HepG2 (cell line): ENCODE measurements around the gene PCDHB7. TPM values are rescaled to one million over a fixed set of nuclear protein-coding genes. Genes with fewer than 3 reads are reported as not detected.
"Not testable (repeated sequence)": the region's sequence is repeated elsewhere in the genome, so short reads cannot be mapped to it uniquely, and the experiment has no call there.

Experiments
- ATAC-seq: fragments of 200-7000 bp; cut with Tn5 transposase; 3 replicates; pipeline ENCODE4 v1.9.1; 2020; ENCODE audit warnings: mild to moderate bottlenecking, moderate library complexity
- BruUV-seq: library from RNA; stranded (reverse); fragments of 400-500 nt; replicated peaks from 2 replicates; lab custom pipeline; 2021; lab: Mats Ljungman, UMichigan
- CTCF ChIA-PET: fragments of 300-600 bp; formaldehyde crosslinking; extraction: SDS; loops from one replicate; lab custom pipeline; 2021; ENCODE audit warnings: low total read pairs, inconsistent platforms, low intra/inter-chr PET ratio; lab: Yijun Ruan, JAX
- POLR2A ChIA-PET: fragments of 350-600 bp; sonication (Branson Sonifier 250); formaldehyde crosslinking; loops from one replicate; lab custom pipeline; 2020; ENCODE audit warnings: antibody characterized with exemption, inconsistent platforms; lab: Yijun Ruan, JAX
- DNase-seq: peaks from one replicate; pipeline ENCODE4 v3.0.0-alpha.2; 2015; ENCODE audit warnings: low spot score
- FAIRE-seq: peaks from 3 replicates; lab custom pipeline; 2011; peaks lifted over from hg19 to GRCh38; lab: Jason Lieb, UNC
- H2AFZ ChIP-seq: one replicate; pipeline ENCODE4 v1.6.1; 2011; ENCODE audit warnings: low read length, inconsistent platforms
- H3K27ac ChIP-seq: fragments of 300-600 bp; 3 replicates; pipeline ENCODE4 v1.8.0; 2011; ENCODE audit warnings: mixed run types, mild to moderate bottlenecking, mixed read lengths, low read length, inconsistent platforms; ENCODE audit not compliant: insufficient read depth; ENCODE audit errors: extremely low read length
- H3K27me3 ChIP-seq, 2 experiments: fragments of 200-600 bp in 1 of 2; 2 replicates in 1 of 2; 3 replicates in 1 of 2; pipeline versions ENCODE4 v1.6.0 to v1.8.0; 2011; ENCODE audit warnings: low read length in 2 of 2, mild to moderate bottlenecking in 2 of 2, moderate library complexity in 2 of 2, inconsistent platforms in 1 of 2; ENCODE audit not compliant: insufficient read depth in 2 of 2, control insufficient read depth in 1 of 2
- H3K36me3 ChIP-seq, 2 experiments: fragments of 200-600 bp in 1 of 2; replicated peaks in 1 of 2; 2 replicates in 1 of 2; 3 replicates in 1 of 2; pipeline versions ENCODE4 v1.5.1 to v1.8.0; 2011; ENCODE audit warnings: low read length in 2 of 2, inconsistent platforms in 1 of 2; ENCODE audit not compliant: insufficient read depth in 2 of 2, control insufficient read depth in 1 of 2
- H3K4me1 ChIP-seq: 2 replicates; pipeline ENCODE4 v1.5.1; 2012; ENCODE audit warnings: low read length, inconsistent platforms; ENCODE audit not compliant: insufficient read depth
- H3K4me2 ChIP-seq: 2 replicates; pipeline ENCODE4 v1.6.0; 2011; ENCODE audit warnings: low read depth, low read length, inconsistent platforms
- H3K4me3 ChIP-seq, 3 experiments: fragments of 200-600 bp in 1 of 3; sonication (generic), shearing (Covaris generic) in 1 of 3; replicated peaks in 1 of 3; 2 replicates each; pipeline ENCODE4 v1.5.1; 2011 to 2016; ENCODE audit warnings: low read length in 3 of 3, inconsistent platforms in 2 of 3, low read depth in 2 of 3, mild to moderate bottlenecking in 2 of 3, control low read depth in 1 of 3, mixed read lengths in 1 of 3; ENCODE audit not compliant: insufficient read depth in 1 of 3
- H3K79me2 ChIP-seq: one replicate; pipeline ENCODE4 v1.6.1; 2011; ENCODE audit warnings: low read length, inconsistent platforms; ENCODE audit not compliant: insufficient read depth
- H3K9ac ChIP-seq: 2 replicates; pipeline ENCODE4 v1.6.0; 2011; ENCODE audit warnings: mild to moderate bottlenecking, low read depth, low read length, inconsistent platforms; ENCODE audit not compliant: insufficient read depth
- H3K9me3 ChIP-seq: 2 replicates; pipeline ENCODE4 v1.5.1; 2012; ENCODE audit warnings: mild to moderate bottlenecking, low read length
- H4K20me1 ChIP-seq: 2 replicates; pipeline ENCODE4 v1.6.0; 2011; ENCODE audit warnings: inconsistent platforms, mild to moderate bottlenecking, low read length, moderate library complexity; ENCODE audit not compliant: insufficient read depth
- RAD21 ChIP-seq: fragments of 450-650 bp; formaldehyde crosslinking; IDR thresholded peaks from 2 replicates; pipeline ENCODE4 v1.5.0; 2020; ENCODE audit warnings: mild to moderate bottlenecking
- SMC3 ChIP-seq: IDR thresholded peaks from 2 replicates; pipeline ENCODE4 v1.6.1; 2011; ENCODE audit warnings: low read length, improper control_type of control experiment
- STAG1 ChIP-seq: sonication (generic); formaldehyde crosslinking; IDR thresholded peaks from 2 replicates; pipeline ENCODE4 v1.4.0; 2020; ENCODE audit warnings: missing genetic modification reagents
- ZNF263 ChIP-seq: sonication (generic); formaldehyde crosslinking; IDR thresholded peaks from 2 replicates; pipeline ENCODE4 v1.4.0; 2020; ENCODE audit warnings: missing genetic modification reagents
- WGBS: methylation state at CpG from one replicate; pipeline ENCODE4 v1.1.6; 2017; ENCODE audit warnings: low lambda C conversion rate; 5-methylcytosine and 5-hydroxymethylcytosine counted together
- in situ Hi-C: cut with HindIII; loops from 2 replicates; pipeline ENCODE4 v1.10.0; 2017; ENCODE audit warnings: low pct_unique_long_range_greater_than_20kb; ENCODE audit not compliant: extremely low pct_ligation_motif_present
- intact Hi-C: fragments of 100-400 bp; cut with micrococcal nuclease; formaldehyde crosslinking; loops from one replicate; pipeline ENCODE4 v1.10.0; 2022; ENCODE audit not compliant: unreplicated experiment
- polyA plus RNA-seq, 8 experiments: library from polyadenylated mRNA; depleted of rRNA in 3 of 8; stranded (reverse) in 7 of 8; unstranded in 1 of 8; fragments of >200 nt; fragmentation: Illumina TruSeq in 4 of 8; extraction: Trizol in 4 of 8; gene quantifications; 2 replicates each; pipeline versions ENCODE4 v1.2.1 to v1.2.3, GENCODE V29; 2011 to 2016; ENCODE audit warnings: low read depth in 4 of 8, missing spikeins in 1 of 8, mixed read lengths in 1 of 8; ENCODE audit not compliant: insufficient read depth in 1 of 8
- total RNA-seq, 5 experiments: library from RNA; depleted of rRNA; stranded (reverse); fragments of >200 nt; fragmentation: Illumina TruSeq; extraction: Trizol; gene quantifications; 2 replicates each; pipeline ENCODE4 v1.2.3, GENCODE V29; 2016; ENCODE audit warnings: low read depth in 1 of 5
- TF ChIP-seq, protein P1 (sequence below): sonication (generic); formaldehyde crosslinking; IDR thresholded peaks from 2 replicates; pipeline ENCODE4 v1.5.0; 2020; ENCODE audit warnings: mild to moderate bottlenecking, missing genetic modification reagents, moderate library complexity
- TF ChIP-seq, protein P2 (sequence below), 2 experiments: sonication (generic) in 1 of 2; formaldehyde crosslinking in 1 of 2; IDR thresholded peaks; 2 replicates each; pipeline versions ENCODE4 v1.4.0 to v1.6.1; 2018 to 2020; ENCODE audit warnings: missing genetic modification reagents in 2 of 2, borderline replicate concordance in 1 of 2, low read depth in 1 of 2, mild to moderate bottlenecking in 1 of 2, missing biosample characterization in 1 of 2

PCDHB7 gene
- total and polyA plus RNA-seq, 2 of the 13 experiments (the other 11 are each of a cell fraction or from before 2014, with no cell fraction given), result 0.02 to 0.03 TPM

DNA sequence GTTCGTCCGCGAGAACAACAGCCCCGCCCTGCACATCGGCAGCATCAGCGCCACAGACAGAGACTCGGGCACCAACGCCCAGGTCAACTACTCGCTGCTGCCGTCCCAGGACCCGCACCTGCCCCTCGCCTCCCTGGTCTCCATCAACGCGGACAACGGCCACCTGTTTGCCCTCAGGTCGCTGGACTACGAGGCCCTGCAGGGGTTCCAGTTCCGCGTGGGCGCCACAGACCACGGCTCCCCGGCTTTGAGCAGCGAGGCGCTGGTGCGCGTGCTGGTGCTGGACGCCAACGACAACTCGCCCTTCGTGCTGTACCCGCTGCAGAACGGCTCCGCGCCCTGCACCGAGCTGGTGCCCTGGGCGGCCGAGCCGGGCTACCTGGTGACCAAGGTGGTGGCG lies 37.8 kb downstream of the PCDHB7 start:
- H3K27ac ChIP-seq, ATAC-seq, intact Hi-C loops, BruUV-seq, H3K79me2 ChIP-seq, H3K9me3 ChIP-seq, H3K36me3 ChIP-seq, CTCF ChIA-PET, in situ Hi-C loops, POLR2A ChIA-PET, H3K9ac ChIP-seq, H4K20me1 ChIP-seq, DNase-seq, H3K27me3 ChIP-seq, H2AFZ ChIP-seq, H3K4me2 ChIP-seq, H3K4me3 ChIP-seq, H3K4me1 ChIP-seq, FAIRE-seq: not testable (repeated sequence)
- 80% methylated on average over 26 of the region's 39 CpGs for WGBS

DNA sequence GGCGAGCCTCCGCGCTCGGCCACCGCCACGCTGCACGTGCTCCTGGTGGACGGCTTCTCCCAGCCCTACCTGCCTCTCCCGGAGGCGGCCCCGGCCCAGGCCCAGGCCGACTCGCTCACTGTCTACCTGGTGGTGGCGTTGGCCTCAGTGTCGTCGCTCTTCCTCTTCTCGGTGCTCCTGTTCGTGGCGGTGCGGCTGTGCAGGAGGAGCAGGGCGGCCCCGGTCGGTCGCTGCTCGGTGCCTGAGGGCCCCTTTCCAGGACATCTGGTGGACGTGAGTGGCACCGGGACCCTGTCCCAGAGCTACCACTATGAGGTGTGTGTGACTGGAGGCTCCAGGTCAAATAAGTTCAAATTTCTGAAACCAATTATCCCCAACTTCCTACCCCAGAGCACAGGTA lies 38.4 kb downstream of the PCDHB7 start:
- BruUV-seq, H3K36me3 ChIP-seq, H3K4me3 ChIP-seq, intact Hi-C loops, H3K9me3 ChIP-seq, POLR2A ChIA-PET, H3K27me3 ChIP-seq, H3K79me2 ChIP-seq, H3K27ac ChIP-seq, H3K9ac ChIP-seq, CTCF ChIA-PET, H3K4me2 ChIP-seq, in situ Hi-C loops, ATAC-seq, H4K20me1 ChIP-seq, H3K4me1 ChIP-seq, FAIRE-seq, H2AFZ ChIP-seq, DNase-seq: not testable (repeated sequence)
- 55% methylated on average over 22 of the region's 27 CpGs for WGBS

- H3K27ac ChIP-seq, CTCF ChIA-PET, H3K36me3 ChIP-seq, H3K9ac ChIP-seq, H3K27me3 ChIP-seq, H3K79me2 ChIP-seq, H4K20me1 ChIP-seq, H3K4me3 ChIP-seq, intact Hi-C loops, in situ Hi-C loops, POLR2A ChIA-PET, H3K9me3 ChIP-seq, H3K4me1 ChIP-seq, H2AFZ ChIP-seq: not testable (repeated sequence)
- FAIRE-seq (peak; percentile 76), ATAC-seq (peak; percentile 96), DNase-seq (peak; percentile 68)
- BruUV-seq, result TSS peak; percentile 59
- WGBS, result 0% methylated on average over 12 of the region's 18 CpGs
- 0 out of 2 replicates have a peak within 1 kb of the TSS, but pooled peaks have one; percentile 23 for H3K4me2 ChIP-seq
- TF ChIP-seq RAD21 (peak; percentile 59), SMC3 (peak; percentile 52), STAG1 (peak; percentile 70), ZNF263 (CRISPR knock-in tag) (peak; percentile 69)
- TF ChIP-seq, protein P1, sequence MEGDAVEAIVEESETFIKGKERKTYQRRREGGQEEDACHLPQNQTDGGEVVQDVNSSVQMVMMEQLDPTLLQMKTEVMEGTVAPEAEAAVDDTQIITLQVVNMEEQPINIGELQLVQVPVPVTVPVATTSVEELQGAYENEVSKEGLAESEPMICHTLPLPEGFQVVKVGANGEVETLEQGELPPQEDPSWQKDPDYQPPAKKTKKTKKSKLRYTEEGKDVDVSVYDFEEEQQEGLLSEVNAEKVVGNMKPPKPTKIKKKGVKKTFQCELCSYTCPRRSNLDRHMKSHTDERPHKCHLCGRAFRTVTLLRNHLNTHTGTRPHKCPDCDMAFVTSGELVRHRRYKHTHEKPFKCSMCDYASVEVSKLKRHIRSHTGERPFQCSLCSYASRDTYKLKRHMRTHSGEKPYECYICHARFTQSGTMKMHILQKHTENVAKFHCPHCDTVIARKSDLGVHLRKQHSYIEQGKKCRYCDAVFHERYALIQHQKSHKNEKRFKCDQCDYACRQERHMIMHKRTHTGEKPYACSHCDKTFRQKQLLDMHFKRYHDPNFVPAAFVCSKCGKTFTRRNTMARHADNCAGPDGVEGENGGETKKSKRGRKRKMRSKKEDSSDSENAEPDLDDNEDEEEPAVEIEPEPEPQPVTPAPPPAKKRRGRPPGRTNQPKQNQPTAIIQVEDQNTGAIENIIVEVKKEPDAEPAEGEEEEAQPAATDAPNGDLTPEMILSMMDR (CRISPR knock-in tag), result peak; percentile 71
- TF ChIP-seq, protein P2, sequence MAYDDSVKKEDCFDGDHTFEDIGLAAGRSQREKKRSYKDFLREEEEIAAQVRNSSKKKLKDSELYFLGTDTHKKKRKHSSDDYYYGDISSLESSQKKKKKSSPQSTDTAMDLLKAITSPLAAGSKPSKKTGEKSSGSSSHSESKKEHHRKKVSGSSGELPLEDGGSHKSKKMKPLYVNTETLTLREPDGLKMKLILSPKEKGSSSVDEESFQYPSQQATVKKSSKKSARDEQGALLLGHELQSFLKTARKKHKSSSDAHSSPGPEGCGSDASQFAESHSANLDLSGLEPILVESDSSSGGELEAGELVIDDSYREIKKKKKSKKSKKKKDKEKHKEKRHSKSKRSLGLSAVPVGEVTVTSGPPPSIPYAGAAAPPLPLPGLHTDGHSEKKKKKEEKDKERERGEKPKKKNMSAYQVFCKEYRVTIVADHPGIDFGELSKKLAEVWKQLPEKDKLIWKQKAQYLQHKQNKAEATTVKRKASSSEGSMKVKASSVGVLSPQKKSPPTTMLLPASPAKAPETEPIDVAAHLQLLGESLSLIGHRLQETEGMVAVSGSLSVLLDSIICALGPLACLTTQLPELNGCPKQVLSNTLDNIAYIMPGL (CRISPR knock-in tag; IDR thresholded peaks at IDR 0.05; ENCODE audit: borderline replicate concordance in 1 of 2, low read depth in 1 of 2), result peak; percentile 28 to 67; a peak in 1 of 4 replicates
These were observed 41.4 kb downstream of the PCDHB7 start, which contains the start of gene PCDHB13 for GRCh38 chr5:141213656-141214339. Gene PCDHB13 (plus strand): TSS chr5:141213919. CDS start chr5:141214124, 205 bp downstream.
